GM21529 (cell line): ENCODE data around the gene TASP1.
A peak's percentile ranks its signal among the peaks of the same experiment; 100 is the strongest.
"Not testable (repeated sequence)": the region's sequence is repeated elsewhere in the genome, so short reads cannot be mapped to it uniquely, and the experiment has no call there.

ENCODE experiments used
- ATAC-seq: cut with Tn5 transposase; IDR thresholded peaks from one replicate; pipeline ENCODE4 v1.9.1; 2021; ENCODE audit not compliant: unreplicated experiment

TASP1 gene

GRCh38 chr20:13648291-13649228 is 9.8 kb upstream of the TASP1 start:
- ATAC-seq, result no peak

- no peak for ATAC-seq
Measured at GRCh38 chr20:13644010-13644409, 5.3 kb upstream of the TASP1 start.

GRCh38 chr20:13639150-13639497 is 392 bp upstream of the TASP1 start:
- no peak for ATAC-seq

GRCh38 chr20:13638162-13638495 is 603 bp downstream of the TASP1 start:
- ATAC-seq, result no peak

- no peak for ATAC-seq
Measured at GRCh38 chr20:13632431-13632830, 6.3 kb downstream of the TASP1 start.

GRCh38 chr20:13627525-13627924 is 11.2 kb downstream of the TASP1 start:
- not testable (repeated sequence) for ATAC-seq

GRCh38 chr20:13626724-13627123 is 12.0 kb downstream of the TASP1 start:
- no peak for ATAC-seq

GRCh38 chr20:13625304-13625979 is 13.3 kb downstream of the TASP1 start:
- no peak for ATAC-seq

- ATAC-seq, result not testable (repeated sequence)
Measured at GRCh38 chr20:13619415-13619814, 19.3 kb downstream of the TASP1 start.

- not testable (repeated sequence) for ATAC-seq
Measured at GRCh38 chr20:13618456-13618855, 20.3 kb downstream of the TASP1 start.

- ATAC-seq, result not testable (repeated sequence)
Measured at GRCh38 chr20:13617585-13617984, 21.1 kb downstream of the TASP1 start.

GRCh38 chr20:13616713-13617112 is 22.0 kb downstream of the TASP1 start:
- not testable (repeated sequence) for ATAC-seq

- no peak for ATAC-seq
Measured at GRCh38 chr20:13613917-13614316, 24.8 kb downstream of the TASP1 start.

- ATAC-seq, result no peak
Measured at GRCh38 chr20:13611611-13612125, 27.1 kb downstream of the TASP1 start.

- peak; percentile 79 for ATAC-seq
Measured at GRCh38 chr20:13610184-13610583, 28.5 kb downstream of the TASP1 start.

GRCh38 chr20:13608066-13608465 is 30.7 kb downstream of the TASP1 start:
- ATAC-seq, result no peak

- ATAC-seq, result not testable (repeated sequence)
Measured at GRCh38 chr20:13593423-13593822, 45.3 kb downstream of the TASP1 start.

GRCh38 chr20:13588049-13588448 is 50.7 kb downstream of the TASP1 start:
- ATAC-seq, result no peak

- no peak for ATAC-seq
Measured at GRCh38 chr20:13587370-13587769, 51.4 kb downstream of the TASP1 start.

GRCh38 chr20:13586133-13586532 is 52.6 kb downstream of the TASP1 start:
- no peak for ATAC-seq

GRCh38 chr20:13581451-13581850 is 57.3 kb downstream of the TASP1 start:
- no peak for ATAC-seq

- no peak for ATAC-seq
Measured at GRCh38 chr20:13580707-13581106, 58.0 kb downstream of the TASP1 start.
